ENCODE measurements around the gene MYPOP.

Gene MYPOP

GRCh38 chr19:45876161-45876410, 26.3 kb downstream of the MYPOP start:
- no peaks in the 10 kb centered on the region for H4K20me1 ChIP-seq (ENCODE audit: insufficient read depth, low read length)
- TF ChIP-seq EZH2 (IDR thresholded peaks at IDR 0.05; ENCODE audit: borderline replicate concordance, low read length) (no peak), CTCF (IDR thresholded peaks at IDR 0.05; ENCODE audit: low read length) (no peak)
- no peaks in the 10 kb centered on the region for H3K9me3 ChIP-seq (ENCODE audit: low read length)
- peaks cover 3% of the 10 kb centered on the region for H3K4me1 ChIP-seq (ENCODE audit: insufficient read depth, low read length, severe bottlenecking)
- H3K9ac ChIP-seq (ENCODE audit: low read length) = no peak overlapping the region
- no peak overlapping the region for H3K4me3 ChIP-seq (ENCODE audit: low read depth, low read length, poor library complexity, severe bottlenecking)
- H3K79me2 ChIP-seq (ENCODE audit: insufficient read depth, low read length) = no peaks in the 10 kb centered on the region
- no peaks in the 10 kb centered on the region for H3K9me2 ChIP-seq (ENCODE audit: low read depth, low read length)
- no peak overlapping the region for H2AFZ ChIP-seq (ENCODE audit: low read length)
- H3F3A ChIP-seq (ENCODE audit: insufficient read depth, low read length) = no peaks in the 10 kb centered on the region
- H3K36me3 ChIP-seq (ENCODE audit: insufficient read depth, low read length) = no peaks in the 10 kb centered on the region
- no peak overlapping the region for H3K4me2 ChIP-seq (ENCODE audit: low read length)
- no peak overlapping the region for H3K27ac ChIP-seq (ENCODE audit: low read depth, low read length, poor library complexity, severe bottlenecking)
- peaks cover 4% of the 10 kb centered on the region; the same call in 1 of the 2 replicates for H3K27me3 ChIP-seq (ENCODE audit: insufficient read depth, low read length)

- TF ChIP-seq EZH2 (IDR thresholded peaks at IDR 0.05; ENCODE audit: borderline replicate concordance, low read length) = no peak
- no peak for TF ChIP-seq CTCF (IDR thresholded peaks at IDR 0.05; ENCODE audit: low read length)
- no peak overlapping the region for H2AFZ ChIP-seq (ENCODE audit: low read length)
Observed at GRCh38 chr19:45874620-45874966, 27.8 kb downstream of the MYPOP start.

GRCh38 chr19:45873219-45873772, 29.1 kb downstream of the MYPOP start:
- Histone ChIP-seq H3K4me3 (ENCODE audit: low read depth, low read length, poor library complexity, severe bottlenecking) (no peak overlapping the region), H3K4me1 (ENCODE audit: insufficient read depth, low read length, severe bottlenecking) (no peaks in the 10 kb centered on the region), H3K9me2 (ENCODE audit: low read depth, low read length) (no peaks in the 10 kb centered on the region), H3K79me2 (ENCODE audit: insufficient read depth, low read length) (no peaks in the 10 kb centered on the region), H3F3A (ENCODE audit: insufficient read depth, low read length) (no peaks in the 10 kb centered on the region), H4K20me1 (ENCODE audit: insufficient read depth, low read length) (no peaks in the 10 kb centered on the region), H3K36me3 (ENCODE audit: insufficient read depth, low read length) (no peaks in the 10 kb centered on the region), H3K27ac (ENCODE audit: low read depth, low read length, poor library complexity, severe bottlenecking) (no peak overlapping the region), H2AFZ (ENCODE audit: low read length) (no peak overlapping the region), H3K4me2 (ENCODE audit: low read length) (no peak overlapping the region), H3K9ac (ENCODE audit: low read length) (no peak overlapping the region), H3K27me3 (ENCODE audit: insufficient read depth, low read length) (peaks cover 4% of the 10 kb centered on the region; the same call in 1 of the 2 replicates), H3K9me3 (ENCODE audit: low read length) (no peaks in the 10 kb centered on the region)
- TF ChIP-seq CTCF (IDR thresholded peaks at IDR 0.05; ENCODE audit: low read length) (no peak), EZH2 (IDR thresholded peaks at IDR 0.05; ENCODE audit: borderline replicate concordance, low read length) (no peak)

More at GRCh38 chr19:45874620-45874966, 27.8 kb downstream of the MYPOP start:
- Histone ChIP-seq H3F3A (ENCODE audit: insufficient read depth, low read length) (no peaks in the 10 kb centered on the region), H3K9me2 (ENCODE audit: low read depth, low read length) (no peaks in the 10 kb centered on the region), H3K4me2 (ENCODE audit: low read length) (no peak overlapping the region), H4K20me1 (ENCODE audit: insufficient read depth, low read length) (no peaks in the 10 kb centered on the region), H3K36me3 (ENCODE audit: insufficient read depth, low read length) (no peaks in the 10 kb centered on the region), H3K4me3 (ENCODE audit: low read depth, low read length, poor library complexity, severe bottlenecking) (no peak overlapping the region), H3K79me2 (ENCODE audit: insufficient read depth, low read length) (no peaks in the 10 kb centered on the region), H3K27me3 (ENCODE audit: insufficient read depth, low read length) (peaks cover 4% of the 10 kb centered on the region; the same call in 1 of the 2 replicates), H3K4me1 (ENCODE audit: insufficient read depth, low read length, severe bottlenecking) (peaks cover 3% of the 10 kb centered on the region), H3K9ac (ENCODE audit: low read length) (no peak overlapping the region), H3K9me3 (ENCODE audit: low read length) (no peaks in the 10 kb centered on the region), H3K27ac (ENCODE audit: low read depth, low read length, poor library complexity, severe bottlenecking) (no peak overlapping the region)

All from OCI-LY1 (cell line).